GM06990 (cell line): ENCODE measurements around the gene TPT1.
"Not testable (repeated sequence)": the region's sequence is repeated elsewhere in the genome, so short reads cannot be mapped to it uniquely, and the experiment has no call there.

Experiments used
- DNase-seq: peaks from one replicate; pipeline ENCODE4 v3.0.0-alpha.2; 2011; ENCODE audit not compliant: insufficient read length; ENCODE audit errors: extremely low read depth
- H3K27me3 ChIP-seq: replicated peaks from 2 replicates; pipeline ENCODE4 v1.6.0; 2011; ENCODE audit warnings: low read length; ENCODE audit not compliant: control insufficient read depth, insufficient read depth
- H3K36me3 ChIP-seq: 2 replicates; pipeline ENCODE4 v1.5.1; 2011; ENCODE audit warnings: low read length; ENCODE audit not compliant: control insufficient read depth, insufficient read depth
- H3K4me3 ChIP-seq: replicated peaks from 2 replicates; pipeline ENCODE4 v1.5.1; 2011; ENCODE audit warnings: low read depth, mild to moderate bottlenecking, control low read depth, low read length
- TF ChIP-seq, protein P1 (sequence below): IDR thresholded peaks from 2 replicates; pipeline ENCODE4 v1.5.1; 2011; ENCODE audit warnings: low read length, control low read depth, mild to moderate bottlenecking, inconsistent platforms; ENCODE audit not compliant: insufficient read depth, poor library complexity, severe bottlenecking

The TPT1 gene

DNA sequence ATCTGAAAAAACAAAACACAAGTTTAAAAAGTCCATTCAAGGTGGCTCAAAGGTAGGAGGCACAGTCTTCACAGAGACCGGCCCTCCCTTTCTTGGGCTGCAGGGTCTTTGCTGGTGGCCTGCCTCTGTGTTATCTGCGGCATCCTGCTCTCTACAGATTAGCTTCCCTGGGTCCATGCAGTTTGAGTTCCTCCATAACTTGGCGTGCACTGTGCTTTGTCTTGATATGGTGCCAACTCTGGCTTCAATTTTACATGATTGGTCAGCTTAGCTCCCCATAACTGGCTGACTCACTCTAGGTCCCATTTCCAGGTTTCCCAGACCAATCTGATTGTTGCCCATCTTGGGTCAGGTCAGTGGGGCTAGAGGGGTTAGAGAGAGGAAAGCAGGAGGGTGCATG lies 41.8 kb downstream of the TPT1 start:
- no peaks in the 10 kb centered on the region for H3K27me3 ChIP-seq
- DNase-seq = no peak
- TF ChIP-seq, protein P1, sequence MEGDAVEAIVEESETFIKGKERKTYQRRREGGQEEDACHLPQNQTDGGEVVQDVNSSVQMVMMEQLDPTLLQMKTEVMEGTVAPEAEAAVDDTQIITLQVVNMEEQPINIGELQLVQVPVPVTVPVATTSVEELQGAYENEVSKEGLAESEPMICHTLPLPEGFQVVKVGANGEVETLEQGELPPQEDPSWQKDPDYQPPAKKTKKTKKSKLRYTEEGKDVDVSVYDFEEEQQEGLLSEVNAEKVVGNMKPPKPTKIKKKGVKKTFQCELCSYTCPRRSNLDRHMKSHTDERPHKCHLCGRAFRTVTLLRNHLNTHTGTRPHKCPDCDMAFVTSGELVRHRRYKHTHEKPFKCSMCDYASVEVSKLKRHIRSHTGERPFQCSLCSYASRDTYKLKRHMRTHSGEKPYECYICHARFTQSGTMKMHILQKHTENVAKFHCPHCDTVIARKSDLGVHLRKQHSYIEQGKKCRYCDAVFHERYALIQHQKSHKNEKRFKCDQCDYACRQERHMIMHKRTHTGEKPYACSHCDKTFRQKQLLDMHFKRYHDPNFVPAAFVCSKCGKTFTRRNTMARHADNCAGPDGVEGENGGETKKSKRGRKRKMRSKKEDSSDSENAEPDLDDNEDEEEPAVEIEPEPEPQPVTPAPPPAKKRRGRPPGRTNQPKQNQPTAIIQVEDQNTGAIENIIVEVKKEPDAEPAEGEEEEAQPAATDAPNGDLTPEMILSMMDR = no peak
- no peaks in the 10 kb centered on the region for H3K36me3 ChIP-seq
- H3K4me3 ChIP-seq = no peak overlapping the region

DNA sequence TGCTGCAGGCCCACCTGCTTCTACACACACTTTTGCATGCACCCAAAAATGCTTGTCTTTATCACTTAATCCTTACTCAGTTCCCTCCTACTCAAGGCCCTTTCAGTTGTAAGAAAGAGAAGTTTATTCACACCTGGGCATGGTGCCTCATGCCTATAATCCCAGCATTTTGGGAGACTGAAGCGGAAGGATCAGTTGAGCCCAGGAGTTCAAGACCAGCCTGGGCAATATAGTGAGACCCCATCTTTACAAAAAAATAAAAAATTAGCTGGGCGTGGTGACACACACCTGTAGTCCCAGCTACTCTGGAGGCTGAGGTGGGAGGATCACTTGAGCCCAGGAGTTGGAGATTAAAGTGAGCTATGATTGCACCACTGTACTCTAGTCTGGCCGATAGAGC lies 42.4 kb downstream of the TPT1 start:
- H3K4me3 ChIP-seq, H3K36me3 ChIP-seq, DNase-seq, H3K27me3 ChIP-seq: not testable (repeated sequence)

DNA sequence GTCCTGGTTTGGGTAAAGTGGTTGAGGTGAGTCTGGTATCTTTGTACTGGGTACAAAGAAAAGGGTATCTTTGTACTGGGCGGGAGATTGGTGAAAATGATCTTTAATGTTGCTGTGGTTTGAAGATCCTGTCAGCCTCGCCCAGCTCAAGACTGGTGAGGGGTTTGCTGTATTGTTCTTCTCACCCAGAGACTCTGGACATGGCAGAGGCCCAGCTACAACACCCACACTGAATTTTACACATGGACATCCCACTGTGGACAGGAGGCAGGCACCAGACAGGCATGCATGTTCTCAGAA lies 42.8 kb downstream of the TPT1 start:
- no peaks in the 10 kb centered on the region for H3K27me3 ChIP-seq
- DNase-seq = no peak
- TF ChIP-seq, protein P1 = no peak
- no peaks in the 10 kb centered on the region for H3K36me3 ChIP-seq
- no peak overlapping the region for H3K4me3 ChIP-seq

DNA sequence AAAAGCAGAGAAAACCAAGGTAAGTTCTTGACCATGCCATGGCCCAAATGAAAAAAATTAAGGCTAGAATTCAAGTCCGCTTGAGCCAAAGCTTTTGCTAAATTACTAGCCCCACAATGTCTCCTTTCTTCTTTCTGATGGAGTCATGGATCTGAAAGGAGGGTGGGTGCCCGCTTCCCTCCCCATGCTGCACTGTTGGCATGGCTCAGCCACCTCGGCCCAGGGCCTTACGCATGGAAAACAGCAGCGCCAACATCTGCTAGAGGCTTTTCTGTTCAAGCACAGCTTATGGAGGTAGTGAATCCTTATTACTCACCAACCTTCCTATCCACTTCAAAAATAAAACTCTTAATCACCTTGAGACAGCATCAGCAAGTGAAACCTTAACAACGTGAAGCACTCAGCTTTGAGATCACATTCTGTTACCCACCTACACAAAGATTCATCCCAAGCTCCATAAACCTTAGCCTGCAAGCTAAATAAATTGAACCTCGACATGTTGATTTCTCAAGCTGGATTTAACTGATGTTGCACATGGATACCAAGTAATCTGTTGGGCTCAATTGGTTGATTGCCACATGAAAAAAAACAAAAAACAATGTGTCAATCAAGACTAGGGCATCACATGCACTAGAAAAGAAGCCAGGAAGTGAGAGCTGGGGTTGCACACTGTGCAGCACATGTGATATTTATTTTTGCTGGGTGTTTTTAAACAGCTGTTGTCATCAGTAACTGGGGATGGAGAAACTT lies 43.4 kb downstream of the TPT1 start:
- TF ChIP-seq, protein P1 = no peak
- Histone ChIP-seq H3K27me3 (no peaks in the 10 kb centered on the region), H3K4me3 (no peak overlapping the region), H3K36me3 (no peaks in the 10 kb centered on the region)
- DNase-seq = no peak

DNA sequence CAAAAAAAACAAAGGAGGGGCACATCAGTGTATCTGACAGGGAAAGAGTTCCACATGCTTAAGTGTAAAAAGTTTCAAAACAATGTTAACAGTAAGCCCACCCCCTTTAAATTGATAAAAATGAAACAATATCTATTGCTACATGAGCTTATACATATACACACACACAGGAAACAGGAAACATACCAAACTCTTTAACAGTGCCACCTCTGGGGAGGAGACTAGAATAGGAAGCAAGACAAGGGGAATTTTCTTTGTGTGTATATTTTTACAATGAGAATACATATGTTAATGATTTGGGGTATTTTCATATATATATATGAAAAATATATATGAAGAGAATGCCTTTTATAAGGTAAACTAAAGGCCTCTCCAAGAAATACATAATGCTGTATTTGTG lies 44.7 kb downstream of the TPT1 start:
- TF ChIP-seq, protein P1 = no peak
- no peaks in the 10 kb centered on the region; the same call in 1 of the 2 replicates for H3K36me3 ChIP-seq
- no peaks in the 10 kb centered on the region for H3K27me3 ChIP-seq
- no peak overlapping the region for H3K4me3 ChIP-seq
- no peak for DNase-seq

DNA sequence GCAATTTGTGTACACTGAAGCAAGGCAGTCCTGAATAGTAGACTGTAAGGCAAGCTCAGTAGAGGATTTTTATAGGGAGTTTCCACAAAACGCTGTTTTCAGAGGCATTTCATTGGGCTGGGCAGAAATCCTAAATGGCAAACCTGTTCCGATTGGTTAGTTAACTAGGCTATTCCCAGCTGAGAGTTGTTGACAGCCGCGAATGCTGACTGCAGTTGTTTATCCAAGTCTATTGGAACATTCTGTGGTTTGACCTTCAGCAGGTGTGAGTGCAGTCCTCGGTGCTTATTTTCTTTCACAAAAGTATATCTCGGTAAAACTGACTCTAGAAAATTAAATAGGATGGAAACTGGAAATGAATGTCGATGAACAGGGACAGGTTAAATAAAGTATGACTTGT lies 45.4 kb downstream of the TPT1 start:
- DNase-seq = no peak
- H3K36me3 ChIP-seq = no peaks in the 10 kb centered on the region; the same call in 1 of the 2 replicates
- TF ChIP-seq, protein P1 = no peak

More for the DNA sequence above, 45.4 kb downstream of the TPT1 start:
- H3K27me3 ChIP-seq = no peaks in the 10 kb centered on the region
- H3K4me3 ChIP-seq = no peak overlapping the region
